Measurements from ENCODE around the gene DPEP2.
A peak's percentile ranks its signal among the peaks of the same experiment; 100 is the strongest.
"Not testable (repeated sequence)": the region's sequence is repeated elsewhere in the genome, so short reads cannot be mapped to it uniquely, and the experiment has no call there.

Gene DPEP2

DNA sequence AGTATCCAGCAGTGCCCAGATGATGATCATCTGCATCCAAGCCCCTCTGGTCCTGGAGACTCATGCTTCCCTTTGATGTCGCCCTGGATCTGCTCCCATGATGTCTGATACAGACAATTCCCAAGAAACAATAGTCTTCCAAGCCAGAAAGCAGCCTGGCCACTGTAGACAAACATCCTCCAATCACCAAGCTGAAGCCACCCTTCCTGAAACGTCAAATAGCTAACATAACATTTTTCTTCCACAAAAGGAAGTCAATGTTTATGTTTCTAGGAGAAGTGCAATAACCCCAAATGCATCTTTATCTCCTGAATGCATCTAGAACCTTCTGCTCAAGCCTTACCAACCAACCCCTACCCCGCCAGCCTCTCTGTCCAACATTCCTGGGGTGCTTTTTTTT, 1.2 kb upstream of the DPEP2 start:
- no peak for DNase-seq (ENCODE audit: extremely low read depth, low read depth)
- TF ChIP-seq, protein P1, sequence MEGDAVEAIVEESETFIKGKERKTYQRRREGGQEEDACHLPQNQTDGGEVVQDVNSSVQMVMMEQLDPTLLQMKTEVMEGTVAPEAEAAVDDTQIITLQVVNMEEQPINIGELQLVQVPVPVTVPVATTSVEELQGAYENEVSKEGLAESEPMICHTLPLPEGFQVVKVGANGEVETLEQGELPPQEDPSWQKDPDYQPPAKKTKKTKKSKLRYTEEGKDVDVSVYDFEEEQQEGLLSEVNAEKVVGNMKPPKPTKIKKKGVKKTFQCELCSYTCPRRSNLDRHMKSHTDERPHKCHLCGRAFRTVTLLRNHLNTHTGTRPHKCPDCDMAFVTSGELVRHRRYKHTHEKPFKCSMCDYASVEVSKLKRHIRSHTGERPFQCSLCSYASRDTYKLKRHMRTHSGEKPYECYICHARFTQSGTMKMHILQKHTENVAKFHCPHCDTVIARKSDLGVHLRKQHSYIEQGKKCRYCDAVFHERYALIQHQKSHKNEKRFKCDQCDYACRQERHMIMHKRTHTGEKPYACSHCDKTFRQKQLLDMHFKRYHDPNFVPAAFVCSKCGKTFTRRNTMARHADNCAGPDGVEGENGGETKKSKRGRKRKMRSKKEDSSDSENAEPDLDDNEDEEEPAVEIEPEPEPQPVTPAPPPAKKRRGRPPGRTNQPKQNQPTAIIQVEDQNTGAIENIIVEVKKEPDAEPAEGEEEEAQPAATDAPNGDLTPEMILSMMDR (IDR thresholded peaks at IDR 0.05; ENCODE audit: low read depth, low read length) = no peak

DNA sequence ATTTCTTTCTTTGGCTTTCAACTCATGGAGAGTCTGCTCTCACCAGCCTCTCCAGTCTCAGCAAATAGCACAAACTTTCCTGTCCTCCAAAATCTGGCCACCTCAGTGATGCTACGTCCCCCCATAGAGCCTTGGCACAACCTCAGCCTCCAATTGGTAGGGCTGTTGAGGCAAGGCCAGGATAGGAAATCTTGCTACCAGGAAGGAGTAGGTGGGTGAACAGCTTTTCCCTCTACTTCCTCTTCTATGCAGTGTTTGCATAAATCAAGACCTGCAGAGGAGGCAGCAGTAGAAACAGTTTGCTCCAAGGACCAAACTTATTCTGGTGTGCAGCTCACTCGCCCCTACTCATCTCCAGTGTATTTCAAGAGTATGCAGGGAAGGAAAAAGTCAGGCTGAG, 701 bp upstream of the DPEP2 start:
- TF ChIP-seq, protein P1 (IDR thresholded peaks at IDR 0.05; ENCODE audit: low read depth, low read length) = no peak
- DNase-seq (ENCODE audit: extremely low read depth, low read depth) = no peak

DNA sequence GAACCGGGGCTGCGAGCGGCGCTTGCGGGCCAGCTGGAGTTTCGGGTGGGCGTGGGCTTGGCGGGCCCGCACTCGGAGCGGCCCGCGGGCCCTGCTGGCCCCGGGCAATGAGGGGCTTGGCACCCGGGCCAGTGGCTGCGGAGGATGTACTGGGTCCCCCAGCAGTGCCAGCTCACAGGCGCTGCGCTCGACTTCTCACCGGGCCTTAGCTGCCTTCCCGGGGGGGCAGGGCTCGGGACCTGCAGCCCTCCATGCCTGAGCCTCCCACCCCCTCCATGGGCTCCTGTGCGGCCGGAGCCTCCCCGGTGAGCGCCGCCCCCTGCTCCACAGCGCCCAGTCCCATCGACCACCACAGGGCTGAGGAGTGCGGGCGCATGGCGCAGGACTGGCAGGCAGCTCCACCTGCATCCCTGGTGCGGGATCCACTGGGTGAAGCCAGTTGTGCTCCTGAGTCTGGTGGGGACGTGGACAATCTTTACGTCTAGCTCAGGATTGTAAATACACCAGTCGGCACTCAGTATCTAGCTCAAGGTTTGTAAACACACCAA, 979 bp downstream of the DPEP2 start:
- not testable (repeated sequence) for DNase-seq (ENCODE audit: extremely low read depth, low read depth)

DNA sequence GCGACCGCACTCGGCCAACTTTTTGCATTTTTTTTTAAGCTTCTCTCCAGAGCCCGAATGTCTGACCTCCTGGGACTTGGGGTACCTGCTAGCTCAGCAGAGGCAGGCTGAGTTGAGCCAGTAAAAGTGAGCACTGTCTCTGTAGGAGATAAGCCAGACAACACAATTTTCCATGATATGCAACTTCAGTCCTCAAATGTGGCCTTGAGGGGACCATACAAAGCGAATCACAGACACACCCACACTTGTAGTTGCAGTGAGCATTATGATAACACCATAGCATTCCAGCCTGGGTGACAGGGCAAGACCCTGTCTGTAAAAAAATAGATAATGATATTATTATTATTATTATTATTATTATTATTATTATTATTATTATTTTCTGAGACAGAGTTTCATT, 2.6 kb downstream of the DPEP2 start:
- TF ChIP-seq, protein P1 (IDR thresholded peaks at IDR 0.05; ENCODE audit: low read depth, low read length) = no peak
- no peak for DNase-seq (ENCODE audit: extremely low read depth, low read depth)

DNA sequence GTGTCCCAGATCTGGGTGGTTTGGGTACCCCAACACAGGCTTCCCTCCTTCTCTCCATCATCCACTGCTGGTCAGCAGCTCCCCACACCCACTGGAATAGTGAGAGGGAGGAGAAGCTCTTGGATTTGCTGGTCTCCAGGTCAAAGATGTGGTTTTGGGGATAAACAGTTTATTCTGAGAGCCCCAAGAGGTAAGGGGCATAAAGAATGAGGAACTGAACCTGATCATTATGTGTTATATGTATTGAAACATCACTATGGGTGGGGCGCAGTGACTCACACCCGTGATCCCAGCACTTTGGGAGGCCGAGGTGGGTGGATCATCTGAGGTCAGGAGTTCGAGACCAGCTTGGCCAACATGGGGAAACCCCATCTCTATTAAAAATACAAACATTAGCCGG, 3.9 kb downstream of the DPEP2 start:
- TF ChIP-seq, protein P1 (IDR thresholded peaks at IDR 0.05; ENCODE audit: low read depth, low read length) = no peak
- DNase-seq (ENCODE audit: extremely low read depth, low read depth) = no peak

DNA sequence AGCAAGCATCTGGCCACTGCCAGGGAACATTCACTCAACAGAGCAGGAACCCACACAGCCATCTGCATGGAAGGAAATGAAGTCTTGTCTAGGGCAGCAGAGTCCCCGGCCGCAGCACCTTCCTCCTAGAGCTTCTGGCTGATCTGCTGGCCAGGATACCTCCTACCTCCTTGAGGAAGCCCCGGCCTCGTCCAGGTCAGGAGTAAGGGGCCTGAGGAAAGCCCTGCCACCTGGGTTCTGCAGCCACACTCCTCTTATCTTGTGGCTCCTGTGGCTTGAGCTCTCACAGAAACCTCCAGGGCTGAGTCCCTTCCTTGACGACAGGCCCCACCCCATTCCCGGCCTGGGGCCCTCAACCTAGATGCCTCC, 5.3 kb downstream of the DPEP2 start:
- DNase-seq (ENCODE audit: extremely low read depth, low read depth) = not testable (repeated sequence)

DNA sequence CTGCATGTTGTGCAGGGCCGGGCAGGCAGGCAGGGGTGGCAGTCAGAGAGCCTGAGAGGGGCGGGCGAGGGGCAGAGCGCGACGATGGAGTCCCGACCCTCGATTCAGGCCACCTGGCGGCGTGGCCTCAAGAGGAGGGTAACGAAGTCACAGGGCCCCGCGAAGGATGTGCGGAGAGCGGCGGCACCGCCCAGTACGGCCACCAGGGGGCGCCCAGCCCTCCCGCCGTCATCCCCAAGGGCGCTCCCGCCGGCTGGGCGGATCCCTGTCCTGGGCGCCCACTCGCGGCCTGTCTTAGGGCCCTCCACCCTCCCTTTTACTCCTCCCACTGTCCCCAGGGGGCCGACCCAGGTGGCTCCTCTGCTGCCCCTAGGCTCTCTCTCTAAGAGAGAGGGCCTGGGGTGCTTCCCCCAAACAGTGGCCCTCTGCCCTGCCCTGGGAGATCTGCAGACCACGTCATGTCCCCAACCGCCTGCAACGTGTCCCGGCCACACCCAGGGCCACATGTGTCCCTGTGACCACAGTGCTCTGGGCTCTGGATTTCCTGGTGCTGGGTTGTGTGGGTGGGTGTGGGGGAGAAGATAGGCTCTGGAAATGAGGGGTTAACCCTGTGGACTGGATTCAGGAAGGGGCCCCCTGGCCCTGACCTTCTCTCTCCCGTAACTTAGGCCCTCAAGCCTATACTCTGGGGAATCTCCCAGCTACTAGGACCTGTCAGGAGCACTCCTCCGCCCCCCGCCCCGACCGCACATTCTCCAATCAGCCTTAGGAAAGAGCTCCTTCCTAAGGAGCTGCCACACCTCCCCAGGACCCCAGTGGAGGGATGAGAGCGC, 5.9 kb downstream of the DPEP2 start:
- DNase-seq (ENCODE audit: extremely low read depth, low read depth) = peak; percentile 20
- TF ChIP-seq, protein P1 (IDR thresholded peaks at IDR 0.05; ENCODE audit: low read depth, low read length) = peak; percentile 82

DNA sequence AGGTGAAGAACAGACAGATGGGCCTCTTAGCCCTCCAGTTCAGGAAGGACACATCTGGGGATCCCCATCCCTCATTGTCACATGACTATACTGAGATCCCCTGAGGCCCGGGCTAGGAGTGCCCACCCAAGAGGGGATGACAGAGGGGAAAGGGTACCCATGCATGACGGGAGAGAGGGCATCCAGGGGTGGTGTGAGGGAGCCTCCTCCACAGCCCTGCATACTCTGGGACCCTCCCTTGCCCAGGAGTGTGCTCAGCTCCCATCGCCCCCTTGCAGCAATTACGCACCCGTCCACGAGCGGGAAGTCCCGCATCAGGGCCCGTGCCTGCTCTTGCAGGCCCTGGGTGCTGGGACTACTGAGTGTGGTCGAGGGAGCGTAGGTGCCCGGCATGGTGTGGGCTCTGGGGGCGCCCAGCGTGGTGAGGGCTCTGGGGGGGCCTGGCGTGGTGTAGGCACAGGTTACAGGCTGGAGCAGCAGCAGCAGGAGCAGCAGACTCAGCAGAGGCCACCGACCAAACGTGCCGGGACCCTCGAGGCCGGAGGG, 6.5 kb downstream of the DPEP2 start:
- TF ChIP-seq, protein P1 (IDR thresholded peaks at IDR 0.05; ENCODE audit: low read depth, low read length) = no peak

More for the DNA sequence above, 6.5 kb downstream of the DPEP2 start:
- DNase-seq (ENCODE audit: extremely low read depth, low read depth) = no peak
